OCI-LY7 (cell line): ENCODE results near the gene POC1B. TPM values are rescaled to one million over a fixed set of nuclear protein-coding genes. Genes with fewer than 3 reads are reported as not detected.

ENCODE experiments used
- BruUV-seq: library from RNA; stranded (reverse); fragments of 400-500 nt; replicated peaks from 2 replicates; lab custom pipeline; 2021; lab: Mats Ljungman, UMichigan
- CTCF ChIA-PET: fragments of 300-600 bp; sonication (Branson Sonifier 250); formaldehyde crosslinking; loops from one replicate; lab custom pipeline; 2022; ENCODE audit warnings: antibody characterized with exemption; ENCODE audit not compliant: unreplicated experiment; lab: Charles Lee
- POLR2A ChIA-PET: fragments of 300-600 bp; sonication (Branson Sonifier 250); formaldehyde crosslinking; loops from one replicate; lab custom pipeline; 2022; ENCODE audit warnings: antibody characterized with exemption; lab: Charles Lee
- DNase-seq: peaks from one replicate; pipeline ENCODE4 v3.0.0-alpha.2; 2015; ENCODE audit warnings: low spot score
- H2AFZ ChIP-seq: fragments of 200-600 bp; sonication (generic), shearing (Covaris generic); 2 replicates; pipeline ENCODE4 v1.6.1; 2014; ENCODE audit warnings: mild to moderate bottlenecking, antibody characterized with exemption, low read length, moderate library complexity
- H3K27ac ChIP-seq: fragments of 200-600 bp; sonication (generic); 2 replicates; pipeline ENCODE4 v1.5.1; 2014; ENCODE audit warnings: mixed run types, low read depth, mild to moderate bottlenecking, moderate library complexity, low read length, inconsistent platforms; ENCODE audit not compliant: poor library complexity, severe bottlenecking
- H3K36me3 ChIP-seq: fragments of 200-600 bp; sonication (generic); 2 replicates; pipeline ENCODE4 v1.6.1; 2014; ENCODE audit warnings: mild to moderate bottlenecking, antibody characterized with exemption, low read length, moderate library complexity, mixed read lengths; ENCODE audit not compliant: insufficient read depth
- H3K4me1 ChIP-seq: fragments of 200-600 bp; sonication (generic); 2 replicates; pipeline ENCODE4 v1.5.1; 2014; ENCODE audit warnings: mild to moderate bottlenecking, low read length; ENCODE audit not compliant: insufficient read depth, poor library complexity, severe bottlenecking
- H3K4me2 ChIP-seq: fragments of 200-600 bp; sonication (generic); 2 replicates; pipeline ENCODE4 v1.6.1; 2014; ENCODE audit warnings: mild to moderate bottlenecking, low read length
- H3K4me3 ChIP-seq: fragments of 200-600 bp; sonication (generic); 2 replicates; pipeline ENCODE4 v1.5.1; 2014; ENCODE audit warnings: mild to moderate bottlenecking, low read depth, low read length; ENCODE audit not compliant: poor library complexity, severe bottlenecking
- H3K79me2 ChIP-seq: fragments of 200-600 bp; sonication (generic); 2 replicates; pipeline ENCODE4 v1.6.1; 2016; ENCODE audit warnings: low read depth, mild to moderate bottlenecking, low read length, moderate library complexity, mixed read lengths; ENCODE audit not compliant: insufficient read depth
- H3K9me2 ChIP-seq: fragments of 200-600 bp; sonication (generic); 2 replicates; pipeline ENCODE4 v1.6.1; 2016; ENCODE audit warnings: mild to moderate bottlenecking, low read length, mixed read lengths; ENCODE audit not compliant: insufficient read depth
- H3K9me3 ChIP-seq: fragments of 200-600 bp; sonication (generic); 2 replicates; pipeline ENCODE4 v1.6.1; 2014; ENCODE audit warnings: mild to moderate bottlenecking, mixed run types, low read length, mixed read lengths
- H4K20me1 ChIP-seq: fragments of 200-600 bp; sonication (generic); 2 replicates; pipeline ENCODE4 v1.6.1; 2014; ENCODE audit warnings: mild to moderate bottlenecking, antibody characterized with exemption, low read length, moderate library complexity, mixed read lengths; ENCODE audit not compliant: insufficient read depth
- EZH2phosphoT487 ChIP-seq: fragments of 200-600 bp; sonication (generic); IDR thresholded peaks from 2 replicates; pipeline ENCODE4 v1.6.1; 2018; ENCODE audit warnings: low read depth, borderline replicate concordance, mild to moderate bottlenecking, mixed run types, antibody characterized with exemption, low read length, moderate library complexity, mixed read lengths
- intact Hi-C: fragments of 100-400 bp; cut with micrococcal nuclease; formaldehyde crosslinking; loops from one replicate; pipeline ENCODE4 v1.10.0; 2022; ENCODE audit not compliant: unreplicated experiment
- total RNA-seq, 2 experiments: library from RNA; depleted of rRNA in 1 of 2; stranded (reverse); fragments of >200 nt in 1 of 2; shearing (Covaris generic) in 1 of 2; gene quantifications; 2 replicates each; pipeline ENCODE4 v1.2.3, GENCODE V29; 2014 to 2022
- TF ChIP-seq, protein P1 (sequence below): fragments of 200-600 bp; sonication (generic); conservative IDR thresholded peaks from 2 replicates; pipeline ENCODE4 v1.5.1; 2014; ENCODE audit warnings: mild to moderate bottlenecking, antibody characterized with exemption, low read length, moderate library complexity, mixed read lengths

Gene POC1B
- total RNA-seq, 2 experiments from 2014 or later, result 28.9 to 30.9 TPM

DNA sequence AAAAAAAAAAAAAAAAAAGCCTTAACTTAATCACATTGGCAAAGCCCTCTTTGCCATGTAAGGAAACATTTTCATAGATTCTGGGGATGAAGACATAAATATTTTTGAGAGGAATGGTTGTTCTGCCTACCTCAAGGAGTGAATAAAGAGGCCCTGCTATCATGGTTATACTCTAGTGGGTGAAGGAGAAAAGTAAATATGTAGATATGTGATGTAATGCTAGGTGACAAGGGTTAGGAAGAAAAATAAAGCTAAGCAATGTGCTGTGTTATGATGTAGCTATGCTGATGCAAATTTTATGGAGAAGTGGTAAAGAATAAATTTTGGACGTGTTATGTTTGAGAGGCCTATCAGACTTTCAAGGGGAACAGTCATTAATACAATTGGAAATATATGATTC, 93.5 kb downstream of the POC1B start:
- Histone ChIP-seq H3K4me1 (no peaks in the 10 kb centered on the region), H3K4me2 (no peak overlapping the region), H3K27ac (no peak overlapping the region), H3K79me2 (no peaks in the 10 kb centered on the region), H3K36me3 (no peaks in the 10 kb centered on the region), H2AFZ (no peak overlapping the region), H3K9me3 (no peaks in the 10 kb centered on the region), H3K9me2 (no peaks in the 10 kb centered on the region), H4K20me1 (no peaks in the 10 kb centered on the region), H3K4me3 (no peak overlapping the region)
- TF ChIP-seq, protein P1, sequence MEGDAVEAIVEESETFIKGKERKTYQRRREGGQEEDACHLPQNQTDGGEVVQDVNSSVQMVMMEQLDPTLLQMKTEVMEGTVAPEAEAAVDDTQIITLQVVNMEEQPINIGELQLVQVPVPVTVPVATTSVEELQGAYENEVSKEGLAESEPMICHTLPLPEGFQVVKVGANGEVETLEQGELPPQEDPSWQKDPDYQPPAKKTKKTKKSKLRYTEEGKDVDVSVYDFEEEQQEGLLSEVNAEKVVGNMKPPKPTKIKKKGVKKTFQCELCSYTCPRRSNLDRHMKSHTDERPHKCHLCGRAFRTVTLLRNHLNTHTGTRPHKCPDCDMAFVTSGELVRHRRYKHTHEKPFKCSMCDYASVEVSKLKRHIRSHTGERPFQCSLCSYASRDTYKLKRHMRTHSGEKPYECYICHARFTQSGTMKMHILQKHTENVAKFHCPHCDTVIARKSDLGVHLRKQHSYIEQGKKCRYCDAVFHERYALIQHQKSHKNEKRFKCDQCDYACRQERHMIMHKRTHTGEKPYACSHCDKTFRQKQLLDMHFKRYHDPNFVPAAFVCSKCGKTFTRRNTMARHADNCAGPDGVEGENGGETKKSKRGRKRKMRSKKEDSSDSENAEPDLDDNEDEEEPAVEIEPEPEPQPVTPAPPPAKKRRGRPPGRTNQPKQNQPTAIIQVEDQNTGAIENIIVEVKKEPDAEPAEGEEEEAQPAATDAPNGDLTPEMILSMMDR, result no peak
- TF ChIP-seq EZH2phosphoT487, result no peak
- ChIA-PET POLR2A (interaction anchor here (0.6 to 0.7 kb wide), 3 partner anchors 194 to 1739 kb away, joined by 4 to 6 read pairs (median 4); no protein-coding TSS in a partner anchor), CTCF (no interaction called here)
- no peak for DNase-seq
- intact Hi-C loops, result no loop called here
- no TSS peak for BruUV-seq

DNA sequence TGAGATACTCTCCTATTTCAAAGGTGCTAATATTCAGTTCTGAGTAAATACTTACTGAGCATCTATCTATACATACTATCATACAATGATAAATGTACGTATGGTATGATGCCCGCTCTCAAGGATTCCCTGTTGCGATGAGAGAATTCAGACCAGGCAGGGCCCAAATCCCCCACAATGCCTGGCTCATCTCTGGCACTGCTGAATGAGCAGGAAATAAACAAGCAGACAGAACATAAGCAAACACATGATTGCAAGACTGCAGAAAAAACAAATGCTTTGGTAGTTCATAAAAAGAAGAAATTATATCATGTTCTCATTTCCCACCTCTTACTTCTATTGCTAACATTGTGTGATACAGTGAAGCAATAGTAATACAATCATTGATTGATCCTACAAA, 96.3 kb downstream of the POC1B start:
- Histone ChIP-seq H3K4me1 (no peaks in the 10 kb centered on the region), H3K79me2 (no peaks in the 10 kb centered on the region), H3K9me3 (no peaks in the 10 kb centered on the region), H4K20me1 (no peaks in the 10 kb centered on the region), H2AFZ (no peak overlapping the region), H3K27ac (no peak overlapping the region), H3K4me3 (no peak overlapping the region), H3K9me2 (no peaks in the 10 kb centered on the region), H3K4me2 (no peak overlapping the region), H3K36me3 (peaks cover 3% of the 10 kb centered on the region; the same call in 1 of the 2 replicates)
- TF ChIP-seq, protein P1, result no peak
- no peak for TF ChIP-seq EZH2phosphoT487
- no TSS peak for BruUV-seq
- intact Hi-C loops, result no loop called here
- DNase-seq, result no peak
- POLR2A ChIA-PET, result interaction anchor here (0.7 kb wide), 1 partner anchor 12 kb away, joined by 3 read pairs; no protein-coding TSS in a partner anchor
- CTCF ChIA-PET, result interaction anchor here (0.5 kb wide), 1 partner anchor 12 kb away, joined by 4 read pairs; no protein-coding TSS in a partner anchor

DNA sequence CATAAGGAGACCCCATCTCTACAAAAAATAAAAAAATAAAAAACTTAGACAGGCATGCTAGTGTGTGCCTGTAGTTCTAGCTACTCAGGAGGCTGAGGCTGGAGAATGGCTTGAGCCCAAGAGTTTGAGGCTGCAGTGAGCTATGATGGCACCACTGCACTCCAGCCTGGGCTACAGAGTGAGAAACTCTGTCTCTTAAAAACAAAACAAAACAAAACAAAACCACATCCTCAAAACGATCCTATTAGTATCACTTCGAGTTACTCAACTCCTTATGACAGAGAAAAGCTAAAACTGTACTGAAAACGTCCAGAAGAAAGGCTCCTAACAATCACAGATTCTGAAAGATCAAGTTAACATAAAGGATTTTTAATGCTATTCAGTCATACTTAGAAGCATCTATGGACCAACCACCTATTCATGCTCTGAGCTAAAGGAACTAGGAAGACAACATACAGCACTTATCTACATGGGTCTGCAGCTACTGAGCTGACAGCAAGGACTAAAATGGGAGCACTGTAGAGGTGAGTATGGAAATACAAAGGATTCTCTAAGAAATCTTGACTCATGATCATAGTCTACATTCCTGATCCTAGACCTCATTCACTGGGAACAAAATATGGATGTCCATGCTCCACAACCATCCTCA, 98.2 kb downstream of the POC1B start:
- TF ChIP-seq, protein P1, result no peak
- no peak for TF ChIP-seq EZH2phosphoT487
- intact Hi-C loops, result no loop called here
- H3K9me2 ChIP-seq, result no peaks in the 10 kb centered on the region
- peaks cover 4% of the 10 kb centered on the region; the same call in 1 of the 2 replicates for H3K36me3 ChIP-seq
- H3K27ac ChIP-seq, result no peak overlapping the region
- BruUV-seq, result no TSS peak
- H3K4me3 ChIP-seq, result no peak overlapping the region
- H2AFZ ChIP-seq, result no peak overlapping the region
- POLR2A ChIA-PET, result interaction anchor here (0.9 to 1.1 kb wide), 2 partner anchors 10 to 41 kb away, joined by 3 read pairs; no protein-coding TSS in a partner anchor
- H3K4me2 ChIP-seq, result no peak overlapping the region
- H3K4me1 ChIP-seq, result no peaks in the 10 kb centered on the region
- H4K20me1 ChIP-seq, result no peaks in the 10 kb centered on the region
- no peaks in the 10 kb centered on the region for H3K79me2 ChIP-seq
- DNase-seq, result no peak
- CTCF ChIA-PET, result no interaction called here
- H3K9me3 ChIP-seq, result no peaks in the 10 kb centered on the region
